ENCODE data around the gene TMEM256.

TMEM256 gene

GRCh38 chr17:7408863-7409262, 5.0 kb upstream of the TMEM256 start:
- no peak for DNase-seq (ENCODE audit: low read depth in 2 of 2, low spot score in 1 of 2)

- no peak for DNase-seq (ENCODE audit: low read depth in 2 of 2, low spot score in 1 of 2)
These were observed 4.4 kb upstream of the TMEM256 start for GRCh38 chr17:7408252-7408727.

- DNase-seq (ENCODE audit: low read depth in 2 of 2, low spot score in 1 of 2): no peak
These were observed 3.8 kb upstream of the TMEM256 start, which contains the start of gene NLGN2 for GRCh38 chr17:7407485-7408251. Gene NLGN2 (plus strand): TSS chr17:7407845. CDS start chr17:7408256, 411 bp downstream.

GRCh38 chr17:7407082-7407481, 3.2 kb upstream of the TMEM256 start:
- no peak for DNase-seq (ENCODE audit: low read depth in 2 of 2, low spot score in 1 of 2)

- DNase-seq (ENCODE audit: low read depth in 2 of 2, low spot score in 1 of 2): no peak
These were observed 2.4 kb upstream of the TMEM256 start for GRCh38 chr17:7406235-7406825.

GRCh38 chr17:7405350-7406234, 1.7 kb upstream of the TMEM256 start:
- no peak for DNase-seq (ENCODE audit: low read depth in 2 of 2, low spot score in 1 of 2)

- peak in 1 of 2 donors; percentile 43 for DNase-seq (ENCODE audit: low read depth in 2 of 2, low spot score in 1 of 2)
These were observed 946 bp upstream of the TMEM256 start for GRCh38 chr17:7404737-7405349.

GRCh38 chr17:7403727-7403976, 245 bp downstream of the TMEM256 start:
- no peak for DNase-seq (ENCODE audit: low read depth in 2 of 2, low spot score in 1 of 2)

- DNase-seq (ENCODE audit: low read depth in 2 of 2, low spot score in 1 of 2): no peak
These were observed 712 bp downstream of the TMEM256 start for GRCh38 chr17:7403043-7403726.

- DNase-seq (ENCODE audit: low read depth in 2 of 2, low spot score in 1 of 2): no peak
These were observed 5.3 kb downstream of the TMEM256 start for GRCh38 chr17:7398612-7399011.

GRCh38 chr17:7396147-7396546, 7.8 kb downstream of the TMEM256 start:
- no peak for DNase-seq (ENCODE audit: low read depth in 2 of 2, low spot score in 1 of 2)

- peak; percentile 51 to 66 for DNase-seq (ENCODE audit: low read depth in 2 of 2, low spot score in 1 of 2)
These were observed 9.3 kb downstream of the TMEM256 start, which contains the start of gene PLSCR3 for GRCh38 chr17:7394452-7395191. Gene PLSCR3 (minus strand): TSS chr17:7394525. CDS start chr17:7394110, 415 bp downstream.

GRCh38 chr17:7393613-7394451, 10.1 kb downstream of the TMEM256 start:
- DNase-seq (ENCODE audit: low read depth in 2 of 2, low spot score in 1 of 2): peak; percentile 20 to 40

GRCh38 chr17:7392696-7393612, 10.9 kb downstream of the TMEM256 start:
- no peak for DNase-seq (ENCODE audit: low read depth in 2 of 2, low spot score in 1 of 2)

- DNase-seq (ENCODE audit: low read depth in 2 of 2, low spot score in 1 of 2): no peak
These were observed 12.6 kb downstream of the TMEM256 start for GRCh38 chr17:7391307-7391706.

- no peak for DNase-seq (ENCODE audit: low read depth in 2 of 2, low spot score in 1 of 2)
These were observed 13.7 kb downstream of the TMEM256 start for GRCh38 chr17:7389924-7390910.

- DNase-seq (ENCODE audit: low read depth in 2 of 2, low spot score in 1 of 2): no peak
These were observed 15.0 kb downstream of the TMEM256 start for GRCh38 chr17:7388856-7389255.

All from stimulated activated CD8-positive, alpha-beta memory T cell treated with anti-CD3 and anti-CD28 coated beads, Interleukin-4, amount 100 ng/mL, for 4 hours (primary cell).